GM18870 (cell line): ENCODE data around the gene EIF4E1B.

Experiments
- ATAC-seq: cut with Tn5 transposase; IDR thresholded peaks from one replicate; pipeline ENCODE4 v1.9.1; 2021; ENCODE audit warnings: moderate library complexity; ENCODE audit not compliant: unreplicated experiment

EIF4E1B gene

GRCh38 chr5:176625966-176626875 is 4.3 kb upstream of the EIF4E1B start:
- ATAC-seq: no peak

GRCh38 chr5:176626876-176627236 is 3.6 kb upstream of the EIF4E1B start:
- no peak for ATAC-seq

- ATAC-seq: no peak
These were observed 2.9 kb upstream of the EIF4E1B start for GRCh38 chr5:176627582-176627981.

GRCh38 chr5:176628406-176629228 is 1.9 kb upstream of the EIF4E1B start:
- no peak for ATAC-seq

GRCh38 chr5:176629317-176629852 is 1.1 kb upstream of the EIF4E1B start:
- no peak for ATAC-seq

- no peak for ATAC-seq
These were observed 277 bp downstream of the EIF4E1B start for GRCh38 chr5:176630681-176631222.

GRCh38 chr5:176631383-176632200 is 1.1 kb downstream of the EIF4E1B start:
- no peak for ATAC-seq

- no peak for ATAC-seq
These were observed 2.3 kb downstream of the EIF4E1B start for GRCh38 chr5:176632745-176633144.

- ATAC-seq: no peak
These were observed 3.1 kb downstream of the EIF4E1B start for GRCh38 chr5:176633598-176633997.

GRCh38 chr5:176636426-176636825 is 6.0 kb downstream of the EIF4E1B start:
- ATAC-seq: no peak

- no peak for ATAC-seq
These were observed 7.1 kb downstream of the EIF4E1B start for GRCh38 chr5:176637556-176637955.

GRCh38 chr5:176638437-176638836 is 8.0 kb downstream of the EIF4E1B start:
- no peak for ATAC-seq

- ATAC-seq: no peak
These were observed 8.7 kb downstream of the EIF4E1B start for GRCh38 chr5:176639208-176639607.

GRCh38 chr5:176639981-176640380 is 9.5 kb downstream of the EIF4E1B start:
- no peak for ATAC-seq

GRCh38 chr5:176640616-176641015 is 10.1 kb downstream of the EIF4E1B start:
- no peak for ATAC-seq

GRCh38 chr5:176642675-176643490 is 12.4 kb downstream of the EIF4E1B start:
- no peak for ATAC-seq

GRCh38 chr5:176643491-176644219 is 13.2 kb downstream of the EIF4E1B start:
- no peak for ATAC-seq

- no peak for ATAC-seq
These were observed 13.8 kb downstream of the EIF4E1B start for GRCh38 chr5:176644294-176644693.
